Tibial nerve (tissue), 3 donors: ENCODE results near the gene SLC39A11.

Experiments
- POLR2A ChIP-seq, 2 donors: fragments of 450-650 bp; IDR thresholded peaks; one replicate each; pipeline ENCODE4 v1.6.1; 2017; ENCODE audit warnings: antibody characterized with exemption in 2 of 2, mild to moderate bottlenecking in 2 of 2, moderate library complexity in 2 of 2
- TF ChIP-seq, protein P1 (sequence below), 5 experiments: fragments of 200-600 bp in 3 of 5; fragments of 450-650 bp in 2 of 5; sonication (generic) in 3 of 5; IDR thresholded peaks; one replicate each; pipeline ENCODE4 v1.5.1; 2016 to 2019; ENCODE audit warnings: antibody characterized with exemption in 5 of 5, mild to moderate bottlenecking in 3 of 5, moderate library complexity in 2 of 5

DNA sequence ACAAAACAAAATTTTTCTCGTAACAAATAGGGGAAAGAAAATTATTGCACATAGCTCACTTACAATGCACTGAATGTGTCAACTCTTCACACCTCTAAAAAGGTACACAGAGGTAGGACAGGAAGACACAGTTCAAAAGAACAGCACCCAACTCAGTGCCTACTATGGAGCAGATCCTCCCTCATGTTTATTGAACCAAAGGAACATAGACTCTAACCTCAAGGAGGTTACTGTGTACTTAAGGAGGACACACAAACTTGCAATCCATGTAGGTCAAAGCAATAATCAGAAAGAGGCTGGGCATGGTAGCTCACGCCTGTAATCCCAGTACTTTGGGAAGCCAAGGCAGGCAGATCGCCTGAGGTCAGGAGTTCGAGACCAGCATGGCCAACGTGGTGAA is 50.3 kb downstream of the SLC39A11 start:
- TF ChIP-seq, protein P1, sequence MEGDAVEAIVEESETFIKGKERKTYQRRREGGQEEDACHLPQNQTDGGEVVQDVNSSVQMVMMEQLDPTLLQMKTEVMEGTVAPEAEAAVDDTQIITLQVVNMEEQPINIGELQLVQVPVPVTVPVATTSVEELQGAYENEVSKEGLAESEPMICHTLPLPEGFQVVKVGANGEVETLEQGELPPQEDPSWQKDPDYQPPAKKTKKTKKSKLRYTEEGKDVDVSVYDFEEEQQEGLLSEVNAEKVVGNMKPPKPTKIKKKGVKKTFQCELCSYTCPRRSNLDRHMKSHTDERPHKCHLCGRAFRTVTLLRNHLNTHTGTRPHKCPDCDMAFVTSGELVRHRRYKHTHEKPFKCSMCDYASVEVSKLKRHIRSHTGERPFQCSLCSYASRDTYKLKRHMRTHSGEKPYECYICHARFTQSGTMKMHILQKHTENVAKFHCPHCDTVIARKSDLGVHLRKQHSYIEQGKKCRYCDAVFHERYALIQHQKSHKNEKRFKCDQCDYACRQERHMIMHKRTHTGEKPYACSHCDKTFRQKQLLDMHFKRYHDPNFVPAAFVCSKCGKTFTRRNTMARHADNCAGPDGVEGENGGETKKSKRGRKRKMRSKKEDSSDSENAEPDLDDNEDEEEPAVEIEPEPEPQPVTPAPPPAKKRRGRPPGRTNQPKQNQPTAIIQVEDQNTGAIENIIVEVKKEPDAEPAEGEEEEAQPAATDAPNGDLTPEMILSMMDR (IDR thresholded peaks at IDR 0.05), result no peak
- no peak for TF ChIP-seq POLR2A (IDR thresholded peaks at IDR 0.05)
